Esophagus muscularis mucosa (tissue), 4 donors: ENCODE results near the gene MBOAT1. TPM values are rescaled to one million over a fixed set of nuclear protein-coding genes. Genes with fewer than 3 reads are reported as not detected.

Experiments used
- DNase-seq: peaks from one replicate; pipeline ENCODE4 v3.0.0-alpha.2; 2017; ENCODE audit errors: extremely low spot score
- H3K27ac ChIP-seq, 4 donors: fragments of 200-600 bp; sonication (generic); replicated peaks in 1 of 4; 1 replicate in 3 of 4; 2 replicates in 1 of 4; pipeline ENCODE4 v1.5.1; 2016 to 2019; ENCODE audit warnings: mild to moderate bottlenecking in 1 of 4
- H3K27me3 ChIP-seq, 4 donors: fragments of 200-600 bp; sonication (generic); one replicate each; pipeline versions ENCODE4 v1.5.1 to v1.6.0; 2016 to 2019
- H3K36me3 ChIP-seq, 4 donors: fragments of 200-600 bp; sonication (generic); one replicate each; pipeline ENCODE4 v1.5.1; 2016 to 2019
- H3K4me1 ChIP-seq, 4 donors: fragments of 200-600 bp; sonication (generic); one replicate each; pipeline ENCODE4 v1.5.1; 2016 to 2019
- H3K4me3 ChIP-seq, 4 donors: fragments of 200-600 bp; sonication (generic); 1 replicate in 2 of 4; 2 replicates in 2 of 4; pipeline ENCODE4 v1.5.1; 2016 to 2019; ENCODE audit warnings: mild to moderate bottlenecking in 4 of 4, moderate library complexity in 1 of 4
- H3K9me3 ChIP-seq, 4 donors: fragments of 200-600 bp; sonication (generic); 1 replicate in 3 of 4; 2 replicates in 1 of 4; pipeline ENCODE4 v1.5.1; 2016 to 2019
- EP300 ChIP-seq: sonication (generic); formaldehyde crosslinking; IDR thresholded peaks from one replicate; pipeline ENCODE4 v1.6.1; 2017; ENCODE audit warnings: antibody characterized with exemption
- POLR2A ChIP-seq: fragments of 450-650 bp; IDR thresholded peaks from one replicate; pipeline ENCODE4 v1.6.1; 2017; ENCODE audit warnings: antibody characterized with exemption, moderate library complexity, mild to moderate bottlenecking, low read depth
- POLR2AphosphoS5 ChIP-seq, 2 donors: sonication (generic); formaldehyde crosslinking; IDR thresholded peaks; one replicate each; pipeline ENCODE4 v1.6.1; 2017; ENCODE audit warnings: antibody characterized with exemption in 2 of 2
- WGBS: methylation state at CpG from one replicate; pipeline ENCODE4 v1.1.5; 2018; 5-methylcytosine and 5-hydroxymethylcytosine counted together
- intact Hi-C: fragments of 100-400 bp; cut with DNase I; formaldehyde crosslinking; loops from one replicate; pipeline ENCODE4 v1.15.1; 2023
- total RNA-seq, 4 donors: library from RNA; depleted of rRNA; stranded (reverse); fragments of >200 nt; gene quantifications; one replicate each; pipeline versions ENCODE4 v1.1.0 to v1.2.1, GENCODE V29; 2016
- TF ChIP-seq, protein P1 (sequence below), 3 experiments: fragments of 200-600 bp in 2 of 3; fragments of 450-650 bp in 1 of 3; sonication (generic) in 2 of 3; IDR thresholded peaks; one replicate each; pipeline ENCODE4 v1.5.1; 2017 to 2019; ENCODE audit warnings: antibody characterized with exemption in 3 of 3, mild to moderate bottlenecking in 2 of 3, moderate library complexity in 1 of 3

MBOAT1 gene
- total RNA-seq, 4 donors from 2014 or later = 4.3 to 5.6 (median 4.7) TPM

DNA sequence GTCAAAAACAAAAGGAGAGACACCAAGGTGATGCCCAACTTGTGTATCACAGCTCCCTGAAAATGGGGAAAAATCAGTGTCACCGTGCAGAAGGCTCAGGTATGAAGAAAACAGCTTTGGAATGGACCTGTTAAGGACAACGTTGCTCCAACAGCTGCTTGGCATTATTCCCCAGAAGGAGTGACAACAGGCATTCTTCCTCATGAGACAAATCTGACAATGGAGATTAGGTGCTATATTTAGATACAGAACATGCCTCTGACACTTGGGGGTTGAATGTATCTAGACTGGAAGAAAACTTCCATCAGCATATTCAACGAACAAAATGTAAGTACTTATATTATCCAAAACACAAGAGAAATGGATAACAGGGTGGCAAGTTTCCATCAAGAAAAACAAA, 87.7 kb downstream of the MBOAT1 start:
- 62% methylated on average over 3 of the region's 3 CpGs for WGBS
- H3K4me3 ChIP-seq = no peak overlapping the region
- intact Hi-C loops = no loop called here
- TF ChIP-seq, protein P1, sequence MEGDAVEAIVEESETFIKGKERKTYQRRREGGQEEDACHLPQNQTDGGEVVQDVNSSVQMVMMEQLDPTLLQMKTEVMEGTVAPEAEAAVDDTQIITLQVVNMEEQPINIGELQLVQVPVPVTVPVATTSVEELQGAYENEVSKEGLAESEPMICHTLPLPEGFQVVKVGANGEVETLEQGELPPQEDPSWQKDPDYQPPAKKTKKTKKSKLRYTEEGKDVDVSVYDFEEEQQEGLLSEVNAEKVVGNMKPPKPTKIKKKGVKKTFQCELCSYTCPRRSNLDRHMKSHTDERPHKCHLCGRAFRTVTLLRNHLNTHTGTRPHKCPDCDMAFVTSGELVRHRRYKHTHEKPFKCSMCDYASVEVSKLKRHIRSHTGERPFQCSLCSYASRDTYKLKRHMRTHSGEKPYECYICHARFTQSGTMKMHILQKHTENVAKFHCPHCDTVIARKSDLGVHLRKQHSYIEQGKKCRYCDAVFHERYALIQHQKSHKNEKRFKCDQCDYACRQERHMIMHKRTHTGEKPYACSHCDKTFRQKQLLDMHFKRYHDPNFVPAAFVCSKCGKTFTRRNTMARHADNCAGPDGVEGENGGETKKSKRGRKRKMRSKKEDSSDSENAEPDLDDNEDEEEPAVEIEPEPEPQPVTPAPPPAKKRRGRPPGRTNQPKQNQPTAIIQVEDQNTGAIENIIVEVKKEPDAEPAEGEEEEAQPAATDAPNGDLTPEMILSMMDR (IDR thresholded peaks at IDR 0.05) = no peak
- no peak for TF ChIP-seq POLR2A
- TF ChIP-seq EP300 = no peak
- TF ChIP-seq POLR2AphosphoS5 (IDR thresholded peaks at IDR 0.05) = no peak
- H3K4me1 ChIP-seq = peaks cover 15 to 19% (median 17%) of the 10 kb centered on the region in 4 donors
- H3K36me3 ChIP-seq = peaks cover 0 to 24% (median 8%) of the 10 kb centered on the region in 4 donors
- H3K9me3 ChIP-seq = no peaks in the 10 kb centered on the region
- no peak for DNase-seq
- H3K27me3 ChIP-seq = no peaks in the 10 kb centered on the region
- H3K27ac ChIP-seq = no peak overlapping the region

DNA sequence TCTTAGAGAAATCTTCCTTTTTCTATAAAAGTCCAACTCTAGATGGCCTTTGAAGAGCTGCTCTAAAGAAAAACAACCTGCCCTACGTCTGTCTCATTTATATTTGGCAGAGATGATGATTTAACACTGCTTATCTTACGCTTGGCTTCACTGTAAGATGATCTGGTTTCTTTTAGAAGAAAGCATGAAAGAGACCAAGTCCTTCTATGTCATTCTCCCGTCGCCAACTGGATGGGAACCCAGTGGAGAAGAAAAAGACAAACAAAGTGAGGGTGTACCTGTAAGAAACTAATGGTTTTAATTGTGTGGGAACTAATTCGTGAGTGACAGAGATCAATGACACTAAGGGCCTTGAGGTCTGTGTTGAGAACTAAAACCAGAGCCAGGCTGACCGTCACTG, 92.8 kb downstream of the MBOAT1 start:
- TF ChIP-seq EP300 (no peak), POLR2A (no peak), POLR2AphosphoS5 (IDR thresholded peaks at IDR 0.05) (no peak)
- TF ChIP-seq, protein P1 (IDR thresholded peaks at IDR 0.05) = no peak
- DNase-seq = no peak
- Histone ChIP-seq H3K4me3 (no peak overlapping the region), H3K4me1 (peaks cover 7 to 18% (median 17%) of the 10 kb centered on the region in 4 donors), H3K36me3 (peaks cover 0 to 32% (median 17%) of the 10 kb centered on the region in 4 donors), H3K27me3 (no peaks in the 10 kb centered on the region), H3K27ac (peak overlapping the region in 2 of 4 donors; percentile 10 to 32), H3K9me3 (no peaks in the 10 kb centered on the region)
- intact Hi-C loops = no loop called here
- 54% methylated on average over 6 of the region's 6 CpGs for WGBS

DNA sequence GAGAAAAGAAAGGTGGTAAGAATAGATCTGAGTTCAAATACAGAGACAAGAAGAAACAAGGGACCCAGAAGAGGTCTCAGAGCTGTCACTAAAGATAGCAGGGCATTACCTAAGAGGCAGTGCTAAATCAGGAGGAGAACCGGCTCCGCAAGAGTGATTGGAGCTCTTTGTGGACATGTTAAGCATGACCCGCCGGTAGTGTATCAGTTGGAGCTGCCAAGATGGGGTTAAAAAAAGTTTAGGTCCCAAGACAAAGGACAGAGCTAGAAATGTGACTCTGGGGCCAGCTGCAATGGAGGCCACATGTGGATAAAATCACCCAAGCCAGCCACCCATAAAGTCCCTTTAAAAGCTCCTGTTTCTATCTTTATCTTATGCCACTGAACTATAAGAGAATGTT, 93.4 kb downstream of the MBOAT1 start:
- intact Hi-C loops = no loop called here
- Histone ChIP-seq H3K9me3 (no peaks in the 10 kb centered on the region), H3K27me3 (no peaks in the 10 kb centered on the region), H3K4me3 (no peak overlapping the region), H3K4me1 (peaks cover 7 to 18% (median 17%) of the 10 kb centered on the region in 4 donors), H3K36me3 (peaks cover 0 to 32% (median 13%) of the 10 kb centered on the region in 4 donors), H3K27ac (peak overlapping the region in 1 of 4 donors; percentile 10)
- TF ChIP-seq POLR2AphosphoS5 (IDR thresholded peaks at IDR 0.05) (no peak), EP300 (no peak), POLR2A (no peak)
- TF ChIP-seq, protein P1 (IDR thresholded peaks at IDR 0.05) = no peak
- DNase-seq = no peak
- WGBS = 79% methylated on average over 4 of the region's 4 CpGs

DNA sequence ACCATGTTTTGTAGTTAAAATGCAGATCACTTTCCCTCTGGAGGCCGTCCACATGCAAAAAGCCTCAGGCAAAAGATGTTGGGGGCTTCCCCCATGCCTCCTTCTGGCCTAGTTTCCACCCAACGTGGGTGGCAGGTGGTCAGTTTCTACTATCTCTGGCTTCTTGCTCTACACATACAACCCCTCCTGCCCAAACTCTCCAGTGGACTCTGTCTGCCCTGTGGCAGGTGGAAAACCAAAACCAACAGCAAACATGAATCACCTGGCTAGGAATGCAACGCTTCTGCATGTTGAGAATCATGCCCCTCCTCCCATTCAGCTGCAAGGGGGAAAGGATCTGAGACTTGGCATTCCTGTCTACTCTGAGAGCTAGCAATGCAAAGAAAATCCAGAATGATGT, 94.8 kb downstream of the MBOAT1 start:
- WGBS = 66% methylated on average over 3 of the region's 3 CpGs
- H3K9me3 ChIP-seq = no peaks in the 10 kb centered on the region
- peaks cover 7 to 18% (median 17%) of the 10 kb centered on the region in 4 donors for H3K4me1 ChIP-seq
- no peak overlapping the region for H3K4me3 ChIP-seq
- no peak for TF ChIP-seq EP300
- H3K36me3 ChIP-seq = peaks cover 0 to 35% (median 20%) of the 10 kb centered on the region in 4 donors
- no peak overlapping the region for H3K27ac ChIP-seq
- H3K27me3 ChIP-seq = no peaks in the 10 kb centered on the region
- intact Hi-C loops = no loop called here
- DNase-seq = no peak

DNA sequence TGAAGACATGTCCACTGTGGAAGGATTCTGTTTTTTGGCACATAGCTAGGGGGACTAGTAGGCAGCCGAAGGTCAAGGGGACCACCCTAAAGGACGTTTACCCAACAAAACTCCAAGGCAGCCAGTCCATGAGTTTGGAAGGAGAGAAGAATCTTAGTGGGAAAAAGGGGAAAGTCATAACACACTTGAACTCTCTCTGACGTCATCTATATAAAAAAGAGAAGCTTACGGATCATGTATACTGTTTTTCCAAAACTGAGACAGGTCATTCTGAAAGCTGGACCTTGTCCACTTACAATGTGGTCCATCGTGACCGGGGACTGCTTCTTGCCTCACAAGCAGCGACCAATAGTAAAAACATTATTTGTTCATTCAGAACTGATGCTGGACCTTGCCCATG, 95.5 kb downstream of the MBOAT1 start:
- WGBS = 81% methylated on average over 7 of the region's 7 CpGs
- intact Hi-C loops = no loop called here
- Histone ChIP-seq H3K4me1 (peaks cover 7 to 18% (median 17%) of the 10 kb centered on the region in 4 donors), H3K36me3 (peaks cover 0 to 37% (median 20%) of the 10 kb centered on the region in 4 donors), H3K9me3 (no peaks in the 10 kb centered on the region), H3K27ac (peak overlapping the region in 3 of 4 donors; percentile 69 to 78 (median 70)), H3K4me3 (no peak overlapping the region), H3K27me3 (no peaks in the 10 kb centered on the region)
- no peak for TF ChIP-seq POLR2A
- no peak for TF ChIP-seq POLR2AphosphoS5 (IDR thresholded peaks at IDR 0.05)
- TF ChIP-seq, protein P1 (IDR thresholded peaks at IDR 0.05) = no peak
- no peak for TF ChIP-seq EP300
- no peak for DNase-seq
